C4-2B (cell line): ENCODE measurements around the gene EXOC3L4.

ENCODE experiments used
- H3K27ac ChIP-seq: fragments of 450-650 bp; 2 replicates; pipeline ENCODE4 v1.5.1; 2017
- CTCF ChIP-seq: fragments of 450-650 bp; conservative IDR thresholded peaks from 2 replicates; pipeline ENCODE4 v1.5.1; 2017; ENCODE audit warnings: mild to moderate bottlenecking
- ZFX ChIP-seq: fragments of 450-650 bp; IDR thresholded peaks from 2 replicates; pipeline ENCODE4 v1.6.1; 2017

The EXOC3L4 gene

GRCh38 chr14:103127861-103128598 is 33.5 kb downstream of the EXOC3L4 start:
- H3K27ac ChIP-seq, result peak overlapping the region; percentile 19; the same call in 1 of the 2 replicates
- no peak for TF ChIP-seq CTCF
- no peak for TF ChIP-seq ZFX

- TF ChIP-seq CTCF (no peak), ZFX (no peak)
- peak overlapping the region; percentile 19 for H3K27ac ChIP-seq
Observed at GRCh38 chr14:103128631-103129300, 34.2 kb downstream of the EXOC3L4 start.

- peak overlapping the region; percentile 19 for H3K27ac ChIP-seq
- TF ChIP-seq CTCF (no peak), ZFX (no peak)
Observed at GRCh38 chr14:103129301-103130016, 34.9 kb downstream of the EXOC3L4 start.

- TF ChIP-seq CTCF (no peak), ZFX (no peak)
- no peak overlapping the region for H3K27ac ChIP-seq
Observed at GRCh38 chr14:103130017-103130764, 35.7 kb downstream of the EXOC3L4 start.

GRCh38 chr14:103130965-103131364 is 36.4 kb downstream of the EXOC3L4 start:
- TF ChIP-seq ZFX, result no peak
- TF ChIP-seq CTCF, result no peak
- H3K27ac ChIP-seq, result no peak overlapping the region

GRCh38 chr14:103131580-103131979 is 37.1 kb downstream of the EXOC3L4 start:
- no peak for TF ChIP-seq CTCF
- TF ChIP-seq ZFX, result no peak
- H3K27ac ChIP-seq, result no peak overlapping the region
